Activated gamma-delta T cell treated with Interleukin-2 at 50 U/mL for 16 hours (primary cell): Measurements from ENCODE around the gene PIGR.

Experiments used
- DNase-seq: peaks from one replicate; pipeline ENCODE4 v3.0.0-alpha.2; 2020

PIGR gene

DNA sequence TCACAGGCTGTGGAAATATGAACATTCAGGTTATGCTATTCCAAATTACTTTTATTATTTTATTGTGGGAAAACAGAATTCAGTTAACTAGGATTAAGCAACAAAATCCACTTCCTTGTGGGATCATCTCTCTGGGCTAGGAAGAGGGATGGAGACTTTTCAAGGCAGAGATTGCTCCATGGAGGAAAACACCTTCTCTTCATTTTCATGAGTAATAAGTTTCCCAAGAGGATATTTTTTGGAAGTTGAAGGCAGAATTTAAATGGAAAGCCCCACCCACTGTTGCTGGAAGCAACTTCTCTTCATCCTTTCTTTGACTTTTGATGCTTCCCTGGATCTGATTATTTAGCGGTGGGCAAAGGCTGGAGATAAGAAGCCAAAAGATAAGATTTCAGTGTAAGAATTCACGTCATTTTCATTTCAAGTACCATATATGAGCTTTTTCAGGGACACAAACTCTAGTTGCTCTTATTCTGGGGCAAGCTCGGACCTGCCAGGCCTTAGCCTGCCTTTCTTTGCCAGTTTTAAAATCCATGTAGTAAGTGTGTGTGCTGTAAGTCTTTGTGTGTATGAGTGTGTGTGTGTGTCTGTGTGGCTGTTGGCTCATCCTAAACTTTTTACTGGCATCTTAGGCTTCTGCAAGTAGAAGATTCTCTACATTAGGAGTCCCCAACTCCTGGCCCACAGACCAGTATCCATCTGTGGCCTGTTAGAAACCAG, 60.8 kb downstream of the PIGR start:
- DNase-seq, result no peak

DNA sequence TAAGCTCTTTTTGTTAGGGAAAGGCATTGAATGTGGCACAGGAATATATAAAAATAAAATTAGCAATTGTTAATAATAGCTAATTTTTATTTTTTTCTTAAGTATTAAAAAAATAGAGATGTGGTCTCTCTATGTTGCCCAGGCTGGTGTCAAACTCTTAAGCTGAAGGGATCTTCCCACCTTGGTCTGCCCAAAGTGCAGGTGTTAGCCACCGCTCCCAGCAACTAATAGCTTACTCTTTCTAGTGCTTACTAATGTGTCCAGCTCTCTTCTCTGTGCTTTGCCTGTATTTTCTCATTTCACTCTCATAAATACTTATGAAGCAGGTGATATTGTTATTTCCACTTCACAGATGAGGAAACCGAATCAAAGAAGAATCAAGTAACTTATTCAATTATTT, 62.4 kb downstream of the PIGR start:
- no peak for DNase-seq

DNA sequence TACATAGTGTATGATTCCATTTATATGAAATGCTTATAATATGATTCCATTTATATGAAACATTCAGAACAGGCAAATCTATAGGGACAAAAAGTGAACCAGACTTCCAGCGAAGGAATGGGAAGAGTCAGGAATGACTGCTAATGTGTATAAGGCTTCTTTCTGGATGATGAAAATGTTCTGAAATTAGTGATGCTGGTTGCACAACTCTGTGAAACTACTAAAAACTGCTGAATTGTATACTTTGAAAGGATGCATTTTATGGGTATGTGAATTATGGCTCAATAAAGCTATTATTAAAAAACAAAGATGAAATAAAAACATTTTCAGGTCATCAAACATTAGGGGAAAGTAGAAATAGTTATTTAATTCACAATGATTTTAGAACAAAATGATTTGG, 63.1 kb downstream of the PIGR start:
- no peak for DNase-seq

DNA sequence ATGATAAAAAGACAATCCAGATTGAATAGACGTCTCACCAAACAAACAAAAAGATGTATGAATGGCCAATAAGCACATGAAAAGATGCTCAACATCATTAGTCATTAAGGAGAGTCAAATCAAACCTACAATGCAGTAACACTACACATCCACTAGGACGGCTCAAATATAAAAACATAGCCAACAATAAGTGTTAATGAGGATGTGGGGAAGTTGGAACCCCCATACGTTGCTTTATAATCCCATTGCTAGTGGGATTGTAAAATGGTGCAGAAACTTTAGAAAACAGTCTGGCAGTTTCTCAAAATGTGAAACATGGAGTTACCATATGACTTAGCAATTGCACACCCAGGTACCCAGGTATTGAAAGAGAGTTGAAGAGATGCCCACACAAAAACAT, 63.7 kb downstream of the PIGR start:
- DNase-seq, result no peak

DNA sequence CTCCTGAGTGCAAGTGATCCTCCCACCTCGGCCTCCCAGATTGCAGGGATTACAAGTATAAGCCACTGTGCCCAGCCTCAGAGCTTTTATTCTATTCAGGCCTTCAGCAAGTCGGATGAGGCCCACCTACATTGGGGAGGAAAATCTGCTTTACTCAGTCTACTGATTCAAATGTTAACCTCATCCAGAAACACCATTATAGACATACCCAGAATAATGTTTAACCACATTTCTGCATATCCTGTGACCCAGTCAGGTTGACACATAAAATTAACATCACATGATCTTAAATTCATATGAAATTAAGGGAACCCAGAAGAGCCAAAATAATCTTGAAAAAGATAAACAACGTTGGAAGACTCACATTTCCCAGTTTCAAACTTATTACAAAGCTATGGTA, 66.0 kb downstream of the PIGR start:
- no peak for DNase-seq
